ENCODE data around the gene PHLDA2.

The PHLDA2 gene, protein sequence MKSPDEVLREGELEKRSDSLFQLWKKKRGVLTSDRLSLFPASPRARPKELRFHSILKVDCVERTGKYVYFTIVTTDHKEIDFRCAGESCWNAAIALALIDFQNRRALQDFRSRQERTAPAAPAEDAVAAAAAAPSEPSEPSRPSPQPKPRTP

GRCh38 chr11:2928605-2929530 is at the start of gene PHLDA2:
Gene PHLDA2, minus strand, starts transcription at chr11:2929420. Its CDS starts 56 bp downstream, at chr11:2929364.
- DNase-seq: peak; percentile 47

DNA sequence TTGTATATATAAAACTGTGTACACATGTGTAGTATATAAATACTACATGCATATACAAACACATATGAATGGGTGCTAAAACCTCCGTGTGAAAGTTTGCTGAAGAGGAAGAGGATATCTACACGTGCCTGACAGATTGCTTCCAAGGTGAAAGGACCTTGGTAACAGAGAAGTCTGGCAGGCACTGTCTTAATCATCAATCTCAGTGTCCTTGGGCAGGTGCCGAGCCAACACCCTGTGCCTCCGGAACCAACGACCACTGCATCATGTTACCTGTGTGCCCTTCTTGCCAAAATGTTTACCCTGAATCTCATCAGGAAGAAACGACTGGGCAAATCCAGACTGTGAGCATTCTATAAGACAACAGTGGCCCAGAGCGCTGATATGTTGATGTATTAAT is 47.9 kb upstream of the PHLDA2 start:
- no peak for DNase-seq

GRCh38 chr11:2976294-2977063 is 47.3 kb upstream of the PHLDA2 start:
- no peak for DNase-seq

DNA sequence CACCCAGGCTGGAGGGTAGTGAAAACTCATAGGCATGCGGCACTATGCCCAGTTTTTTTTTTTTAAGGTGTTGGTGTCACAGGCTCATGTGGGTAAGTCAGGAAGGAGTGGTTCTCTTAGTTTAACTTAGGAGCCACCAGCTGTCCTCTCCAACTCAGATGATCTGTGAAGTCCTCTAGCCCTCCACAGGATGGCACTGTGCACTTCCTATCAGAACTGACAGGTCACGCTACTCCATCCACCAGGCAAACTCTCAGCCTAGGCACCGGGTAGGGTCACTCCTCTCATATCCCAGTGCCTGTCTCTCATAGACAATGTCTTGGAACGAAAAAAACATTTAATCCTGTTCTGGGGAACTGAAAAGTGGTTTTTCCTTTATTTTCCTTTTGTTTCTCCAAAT is 46.4 kb upstream of the PHLDA2 start:
- peak; percentile 51 for DNase-seq

DNA sequence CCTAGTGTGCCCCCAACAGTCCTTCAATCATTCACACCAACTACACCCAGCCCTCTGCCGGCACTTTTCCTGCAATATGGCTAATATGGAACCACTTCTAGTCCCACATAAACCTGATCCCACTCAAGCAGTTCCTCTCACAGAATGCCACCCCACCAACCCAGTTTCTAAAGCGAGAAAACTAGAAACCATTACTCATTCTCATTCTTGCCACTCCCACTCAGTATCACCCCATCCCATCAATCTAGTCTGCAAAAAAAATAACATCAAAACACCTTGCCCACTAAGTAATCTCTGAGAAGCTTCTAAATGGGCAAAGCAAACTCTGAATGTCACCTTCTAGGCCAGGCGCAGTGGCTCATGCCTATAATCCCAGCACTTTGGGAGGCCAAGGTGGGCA is 45.1 kb upstream of the PHLDA2 start:
- no peak for DNase-seq

DNA sequence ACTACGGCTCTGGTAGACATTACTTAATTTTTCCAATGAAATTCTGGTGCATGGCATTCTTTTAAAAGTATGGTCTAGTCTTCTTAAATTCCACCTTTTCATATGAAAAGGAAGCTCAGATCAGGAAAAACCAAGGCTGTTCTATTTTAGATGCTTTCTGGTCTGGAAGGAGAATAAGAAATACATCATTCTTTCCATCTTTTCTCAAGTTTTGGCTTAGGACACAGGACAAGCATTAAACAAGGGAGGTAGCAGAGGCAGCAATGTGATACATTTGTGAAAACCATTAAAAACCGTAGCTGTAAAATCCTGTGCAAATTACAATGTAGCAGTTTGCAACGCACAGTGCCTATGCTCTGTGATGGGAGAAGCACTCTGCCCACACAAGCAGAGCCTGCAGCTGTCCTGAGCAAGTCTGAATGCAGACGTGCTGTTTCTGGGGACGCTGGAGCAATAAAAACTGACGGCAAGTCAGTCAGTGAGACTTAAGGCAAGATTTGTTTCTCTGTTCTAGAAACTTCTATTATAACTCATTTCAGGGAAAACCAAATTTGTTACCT is 39.2 kb upstream of the PHLDA2 start:
- DNase-seq: no peak

- DNase-seq: no peak
Observed at GRCh38 chr11:2964782-2965181, 35.6 kb upstream of the PHLDA2 start.

GRCh38 chr11:2963761-2964160 is 34.5 kb upstream of the PHLDA2 start:
- no peak for DNase-seq

- DNase-seq: no peak
Observed at GRCh38 chr11:2963112-2963754, 34.0 kb upstream of the PHLDA2 start.

DNA sequence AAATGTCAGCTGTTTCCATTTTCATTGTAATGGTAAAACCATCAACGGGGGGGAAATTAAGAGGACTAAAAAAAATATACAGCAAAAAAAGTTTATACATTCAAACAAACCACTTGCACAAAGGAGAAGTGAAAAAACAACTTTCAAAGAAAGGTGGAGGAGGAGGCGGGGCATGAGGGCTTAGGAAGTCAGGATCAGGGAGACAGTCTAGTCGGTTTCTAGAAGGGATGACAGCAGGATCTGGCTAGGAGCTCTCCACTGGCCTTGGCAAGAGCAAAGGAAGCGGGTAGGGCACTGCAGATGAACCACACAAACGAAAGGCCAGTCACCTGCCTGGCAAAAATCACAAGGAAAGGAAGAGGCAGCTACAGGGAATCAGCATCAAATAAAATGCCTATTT is 31.9 kb upstream of the PHLDA2 start:
- DNase-seq: no peak

GRCh38 chr11:2960139-2960538 is 30.9 kb upstream of the PHLDA2 start:
- no peak for DNase-seq

DNA sequence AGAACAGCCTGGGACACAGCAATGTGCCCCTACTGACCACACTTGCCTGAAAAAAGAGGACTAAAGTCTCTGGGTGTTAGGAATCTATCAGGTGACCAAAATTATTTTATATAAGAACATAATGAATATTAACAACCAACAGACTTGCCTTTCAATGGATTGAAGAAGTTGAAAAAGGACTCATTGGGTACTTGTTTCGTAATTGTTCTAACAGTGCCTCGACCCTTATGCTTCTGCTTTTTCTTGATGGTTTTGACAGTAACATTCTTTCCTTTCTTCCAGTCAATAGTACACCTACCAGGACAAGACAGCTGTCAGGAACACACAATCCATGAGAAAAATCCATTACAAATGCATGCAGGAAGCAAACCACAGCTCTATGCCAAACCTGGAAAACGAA is 29.0 kb upstream of the PHLDA2 start:
- DNase-seq: no peak

DNA sequence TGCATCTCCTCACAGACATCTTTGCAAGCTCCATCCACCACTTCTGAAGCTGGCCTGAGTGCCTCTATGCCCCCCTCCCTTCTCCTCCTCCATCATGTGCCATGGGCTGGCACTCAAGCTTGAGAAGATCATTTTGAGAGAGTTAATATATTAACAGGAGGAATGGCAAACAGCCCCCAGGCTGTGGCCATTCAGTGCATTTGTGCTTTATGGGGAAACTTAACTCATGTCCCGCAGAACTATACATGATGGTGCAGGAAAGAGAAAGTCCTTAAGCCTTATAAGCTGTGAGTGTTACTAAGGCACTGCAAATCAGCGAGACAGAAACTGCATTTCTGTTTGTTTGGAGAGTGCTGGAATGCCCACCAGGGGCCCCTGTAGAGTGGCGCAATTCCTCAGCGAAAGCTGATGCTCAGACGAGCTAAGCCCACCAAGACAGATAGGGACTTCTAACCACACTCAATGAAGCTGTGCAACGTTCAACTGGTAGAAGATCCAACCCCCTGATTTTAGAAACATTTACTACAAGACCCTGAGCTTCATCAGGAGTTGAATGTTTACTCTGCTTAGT is 26.8 kb upstream of the PHLDA2 start:
- DNase-seq: no peak

GRCh38 chr11:2954263-2954662 is 25.0 kb upstream of the PHLDA2 start:
- DNase-seq: no peak

GRCh38 chr11:2952290-2952689 is 23.1 kb upstream of the PHLDA2 start:
- no peak for DNase-seq

GRCh38 chr11:2951231-2952110 is 22.3 kb upstream of the PHLDA2 start:
- DNase-seq: no peak

- DNase-seq: no peak
Observed at GRCh38 chr11:2950825-2951224, 21.6 kb upstream of the PHLDA2 start.

- DNase-seq: no peak
Observed at GRCh38 chr11:2949920-2950319, 20.7 kb upstream of the PHLDA2 start.

GRCh38 chr11:2947744-2948143 is 18.5 kb upstream of the PHLDA2 start:
- DNase-seq: no peak

- no peak for DNase-seq
Observed at GRCh38 chr11:2945757-2946287, 16.6 kb upstream of the PHLDA2 start.
